ENCODE measurements around the gene SFSWAP.
"Not testable (repeated sequence)": the region's sequence is repeated elsewhere in the genome, so short reads cannot be mapped to it uniquely, and the experiment has no call there.

Gene SFSWAP

DNA sequence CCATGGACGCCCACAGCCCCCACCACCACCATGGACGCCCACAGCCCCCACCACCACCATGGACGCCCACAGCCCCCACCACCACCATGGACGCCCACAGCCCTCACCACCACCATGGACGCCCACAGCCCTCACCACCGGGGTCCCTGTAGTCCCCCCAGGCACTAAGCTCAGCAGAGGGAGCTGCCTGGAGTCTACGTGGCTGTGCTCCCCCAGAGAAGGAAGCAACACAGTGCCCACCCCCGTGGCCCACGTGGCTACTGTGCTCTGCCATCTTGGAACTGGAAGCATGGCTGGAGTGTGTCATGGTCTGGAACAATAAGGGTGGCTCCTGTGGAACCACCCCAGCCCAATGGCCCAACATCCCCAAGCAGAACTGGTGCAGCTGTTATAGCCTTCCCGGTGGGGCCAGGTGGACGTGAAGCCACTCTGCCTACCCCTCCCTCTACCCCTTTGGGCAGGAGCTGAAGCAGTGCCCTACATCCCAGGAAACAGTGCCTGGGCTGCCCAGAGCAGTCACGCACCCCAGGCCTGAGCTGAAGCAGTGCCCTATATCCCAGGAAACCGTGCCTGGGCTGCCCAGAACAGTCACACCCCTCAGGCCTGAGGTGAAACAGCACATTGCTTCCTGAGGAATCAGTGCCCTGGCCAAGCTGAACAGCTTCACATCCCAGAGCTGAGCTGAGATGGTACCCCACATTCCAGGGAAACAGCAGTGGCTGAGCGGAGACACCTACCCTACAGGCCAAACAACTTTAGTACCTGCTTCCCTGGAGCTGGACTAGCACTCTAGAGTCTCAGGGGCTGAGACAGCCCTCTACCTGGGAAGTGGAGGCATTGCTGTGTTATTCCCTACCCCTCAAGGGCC, 9.0 kb upstream of the SFSWAP start:
- no peak for DNase-seq (ENCODE audit: low read depth in 1 of 2, low spot score in 1 of 2)

DNA sequence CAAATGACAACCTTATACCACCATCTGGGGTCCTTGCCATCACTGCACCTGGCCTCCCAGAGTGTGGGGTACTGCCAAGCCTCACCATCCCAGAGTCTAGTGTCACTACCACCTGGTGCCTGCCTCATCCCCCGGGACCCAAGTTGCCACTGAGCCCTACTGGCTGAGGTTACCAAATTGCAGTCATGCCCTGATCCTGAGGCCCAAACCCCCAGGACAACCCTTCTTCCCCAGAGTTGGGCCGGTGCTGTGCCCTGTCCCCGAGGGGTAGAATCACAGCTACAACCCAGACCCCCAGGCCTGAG, 8.4 kb upstream of the SFSWAP start:
- no peak for DNase-seq (ENCODE audit: low read depth in 1 of 2, low spot score in 1 of 2)

DNA sequence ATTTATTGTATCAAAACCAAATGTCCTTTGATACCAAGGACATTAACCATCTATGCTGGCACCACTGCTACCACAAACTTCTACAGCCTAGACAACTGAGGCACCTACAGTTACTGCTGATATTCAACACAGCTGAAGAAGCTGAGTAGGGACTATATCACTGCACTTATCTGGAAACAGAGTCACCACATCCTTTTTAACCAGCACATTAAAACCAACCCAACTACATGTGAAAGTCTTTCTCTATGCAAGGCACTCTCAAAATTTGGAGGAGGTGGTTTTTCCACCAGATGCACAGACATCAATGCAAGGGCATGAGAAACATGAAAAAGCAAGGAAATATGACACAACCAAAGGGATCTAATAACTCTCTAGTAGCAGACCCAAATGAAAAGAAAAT, 7.7 kb upstream of the SFSWAP start:
- no peak for DNase-seq (ENCODE audit: low read depth in 1 of 2, low spot score in 1 of 2)

DNA sequence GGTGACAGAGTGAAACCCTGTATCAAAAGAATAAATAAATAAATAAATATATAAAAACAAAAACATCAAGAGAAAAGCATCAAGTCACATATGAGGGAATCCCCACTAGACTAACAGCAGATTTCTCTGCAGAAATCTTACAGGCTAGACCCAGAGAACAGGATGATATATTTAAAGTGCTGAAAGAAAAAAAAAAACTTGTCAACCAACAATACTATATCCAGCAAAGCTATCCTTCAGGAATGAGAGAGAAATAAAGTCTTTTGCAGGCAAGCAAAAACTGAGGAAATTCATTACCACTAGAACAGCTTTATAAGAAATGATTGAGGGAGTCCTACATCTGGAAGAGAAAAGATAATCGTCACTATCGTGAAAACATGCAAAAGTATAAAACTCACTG, 6.4 kb upstream of the SFSWAP start:
- no peak for DNase-seq (ENCODE audit: low read depth in 1 of 2, low spot score in 1 of 2)

DNA sequence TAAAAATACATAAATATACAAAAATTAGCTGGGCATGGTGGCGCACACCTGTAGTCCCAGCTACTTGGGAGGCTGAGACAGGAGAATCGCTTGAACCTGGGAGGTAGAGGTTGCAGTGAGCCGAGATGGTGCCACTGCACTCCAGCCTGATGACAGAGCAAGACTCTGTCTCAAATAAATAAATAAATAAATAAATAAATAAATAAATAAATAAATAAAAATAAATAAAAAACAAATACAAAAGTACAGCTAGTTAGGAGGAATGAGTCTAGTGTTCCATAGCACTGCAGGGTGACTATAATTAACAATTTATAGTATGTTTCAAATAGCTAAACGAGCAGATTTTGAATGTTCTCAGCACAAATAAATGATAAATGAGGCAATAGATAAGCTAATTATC, 4.2 kb upstream of the SFSWAP start:
- not testable (repeated sequence) for DNase-seq (ENCODE audit: low read depth in 1 of 2, low spot score in 1 of 2)

DNA sequence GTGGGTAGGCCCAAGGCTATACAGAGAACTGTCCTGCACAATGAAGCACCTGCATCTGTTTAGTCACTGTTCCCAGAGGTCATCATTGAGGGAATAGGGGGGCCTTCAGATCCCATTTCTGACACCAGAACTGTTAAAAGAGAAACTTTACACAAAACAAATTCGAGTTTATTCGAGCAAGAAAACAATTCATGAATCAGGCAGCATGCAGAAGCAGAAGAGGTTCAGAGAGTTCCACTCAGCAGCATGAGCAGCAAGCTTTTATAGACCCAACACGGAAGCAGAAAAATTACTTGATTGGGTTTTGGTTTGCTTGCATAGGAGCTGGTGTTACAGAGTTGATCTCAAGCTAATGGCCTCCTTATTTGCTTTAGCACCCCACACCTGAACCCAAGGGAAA, 1.7 kb upstream of the SFSWAP start:
- no peak for DNase-seq (ENCODE audit: low read depth in 1 of 2, low spot score in 1 of 2)

DNA sequence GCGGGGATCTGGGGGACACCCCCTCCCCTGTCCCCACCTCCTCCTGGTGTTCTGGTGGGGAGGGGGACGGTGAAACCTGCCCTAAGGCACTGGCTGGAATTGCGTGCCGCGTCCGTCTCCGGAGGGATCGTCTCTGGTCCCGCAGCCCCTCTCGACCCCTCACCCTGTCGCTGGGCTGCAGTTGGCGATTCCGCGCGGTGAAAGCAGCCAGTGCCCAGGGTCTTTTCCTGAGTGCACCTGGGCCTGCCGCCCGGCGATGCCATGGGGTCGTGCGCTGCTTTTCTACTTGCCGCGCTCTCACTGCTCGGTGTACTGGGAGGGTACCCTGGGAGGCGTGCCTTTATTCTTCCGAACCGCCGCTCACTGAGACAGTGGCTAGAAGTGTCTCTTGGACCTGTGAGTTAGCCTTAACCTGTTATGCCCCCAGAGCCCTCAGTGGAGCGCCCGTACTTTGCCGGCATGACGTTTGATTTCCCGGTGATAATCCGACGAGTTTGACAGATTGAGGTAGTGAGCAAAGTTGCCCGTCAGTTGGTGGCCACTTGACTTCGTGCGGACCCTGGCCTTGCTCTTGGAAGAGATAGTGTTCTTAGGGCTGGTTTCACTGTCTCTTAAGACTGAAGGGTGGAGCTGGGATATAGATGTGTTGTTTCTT, 788 bp downstream of the SFSWAP start:
- no peak for DNase-seq (ENCODE audit: low read depth in 1 of 2, low spot score in 1 of 2)

DNA sequence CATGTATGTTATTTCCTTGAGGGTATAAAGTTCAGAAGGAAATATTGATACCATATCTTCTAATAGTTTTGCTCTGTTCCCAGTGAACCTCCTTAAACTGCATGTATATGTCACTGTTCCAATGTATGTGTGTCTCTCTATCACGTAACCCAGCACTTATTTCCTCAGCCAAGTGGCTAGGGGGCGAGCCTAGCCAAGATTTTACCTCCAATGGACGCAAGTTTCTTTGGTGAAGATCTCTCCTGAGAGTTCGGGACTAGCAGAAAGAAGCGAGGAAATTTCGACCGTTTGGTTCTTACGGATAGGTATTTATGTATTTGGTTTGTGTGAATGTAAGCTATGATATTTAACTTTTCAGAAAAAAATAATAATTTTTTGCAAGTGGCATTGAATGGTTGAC, 2.5 kb downstream of the SFSWAP start:
- DNase-seq (ENCODE audit: low read depth in 1 of 2, low spot score in 1 of 2), result no peak

DNA sequence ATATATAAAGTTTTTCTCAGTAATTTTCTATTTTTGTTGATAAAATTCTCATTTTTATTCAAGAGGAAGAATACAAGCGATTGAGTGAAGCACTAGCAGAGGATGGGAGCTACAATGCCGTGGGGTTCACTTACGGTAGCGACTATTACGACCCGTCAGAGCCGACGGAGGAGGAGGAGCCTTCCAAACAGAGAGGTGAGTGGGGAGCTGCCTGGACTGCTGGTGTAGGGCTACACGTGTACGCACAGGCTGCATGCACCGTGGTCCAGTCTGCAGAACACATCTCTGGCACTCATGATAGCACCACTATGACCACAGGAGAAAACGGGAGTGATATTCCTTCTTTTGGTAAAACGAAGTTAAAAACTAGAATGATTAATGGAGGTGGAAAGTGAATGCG, 3.9 kb downstream of the SFSWAP start:
- DNase-seq (ENCODE audit: low read depth in 1 of 2, low spot score in 1 of 2), result no peak

DNA sequence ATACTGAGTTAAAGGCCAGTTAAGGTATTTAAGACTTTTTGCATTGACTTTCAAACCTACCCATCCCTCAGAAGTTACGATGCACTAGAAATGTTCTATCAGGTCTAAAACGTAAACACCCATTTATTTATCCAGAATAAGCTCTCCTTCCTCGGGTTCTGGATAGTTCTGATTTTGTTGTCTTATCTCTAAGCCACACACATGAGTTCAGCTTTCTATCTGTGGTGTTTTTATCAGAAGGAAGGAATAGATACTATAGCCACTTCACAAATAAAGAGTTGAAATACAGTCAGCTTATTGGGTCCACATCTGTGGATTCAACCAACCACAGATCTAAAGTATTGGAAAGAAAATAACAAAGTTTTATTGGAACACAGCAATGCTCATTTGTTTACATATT, 5.4 kb downstream of the SFSWAP start:
- no peak for DNase-seq (ENCODE audit: low read depth in 1 of 2, low spot score in 1 of 2)

DNA sequence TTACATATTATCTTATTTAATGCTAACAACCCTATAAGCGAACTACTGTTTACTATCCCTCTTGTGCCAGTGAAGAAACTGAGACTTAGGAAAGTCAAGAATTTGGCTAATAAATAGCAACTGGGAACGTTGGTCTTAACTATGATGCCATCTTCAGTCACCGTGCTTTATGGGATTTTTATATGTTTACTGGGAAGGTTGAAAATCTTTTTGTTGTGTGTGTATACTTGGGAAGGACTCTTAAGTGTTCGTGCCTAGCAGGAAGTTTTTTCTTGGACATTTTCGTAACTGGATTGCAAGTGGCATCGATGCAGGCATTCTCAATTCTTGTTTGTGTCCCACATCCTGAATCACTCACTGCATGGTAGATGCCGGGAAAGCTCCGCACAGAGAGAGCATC, 9.4 kb downstream of the SFSWAP start:
- no peak for DNase-seq (ENCODE audit: low read depth in 1 of 2, low spot score in 1 of 2)

DNA sequence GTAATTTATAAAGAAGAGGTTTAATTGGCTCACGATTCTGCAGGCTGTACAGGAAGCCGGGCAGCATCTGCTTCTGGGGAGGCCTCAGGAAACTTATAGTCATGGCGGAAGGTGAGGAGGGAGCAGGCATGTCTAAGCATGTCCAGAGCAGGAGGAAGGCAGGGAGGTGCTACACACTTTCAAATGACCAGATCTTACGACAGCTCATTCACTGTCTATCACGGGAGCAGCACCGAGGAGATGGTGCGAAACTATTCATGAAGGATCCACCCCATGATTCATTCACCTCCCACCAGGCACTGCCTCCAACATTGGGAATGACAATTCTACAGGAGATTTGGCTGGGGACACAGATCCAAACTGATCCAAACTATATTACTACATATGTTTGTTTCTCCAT, 10.0 kb downstream of the SFSWAP start:
- DNase-seq (ENCODE audit: low read depth in 1 of 2, low spot score in 1 of 2), result no peak

DNA sequence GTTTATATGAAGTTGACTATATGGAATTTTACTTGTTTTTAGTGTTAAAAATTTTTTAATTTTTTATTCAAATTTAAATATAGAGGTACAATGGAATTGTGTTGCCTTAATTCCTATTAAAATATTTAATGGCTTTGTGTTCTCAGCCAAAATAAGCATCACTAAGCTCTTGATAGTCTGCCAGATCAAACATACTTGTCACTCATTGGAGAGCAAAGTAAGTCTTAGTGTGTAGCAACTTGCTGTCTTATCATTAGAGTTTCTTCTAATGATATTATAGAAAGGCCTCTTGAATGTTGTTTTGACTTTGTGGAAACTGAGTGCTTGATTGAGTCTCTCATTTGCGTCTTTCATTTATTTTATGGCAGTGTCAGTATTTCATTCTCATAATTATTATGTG, 10.7 kb downstream of the SFSWAP start:
- DNase-seq (ENCODE audit: low read depth in 1 of 2, low spot score in 1 of 2), result no peak

DNA sequence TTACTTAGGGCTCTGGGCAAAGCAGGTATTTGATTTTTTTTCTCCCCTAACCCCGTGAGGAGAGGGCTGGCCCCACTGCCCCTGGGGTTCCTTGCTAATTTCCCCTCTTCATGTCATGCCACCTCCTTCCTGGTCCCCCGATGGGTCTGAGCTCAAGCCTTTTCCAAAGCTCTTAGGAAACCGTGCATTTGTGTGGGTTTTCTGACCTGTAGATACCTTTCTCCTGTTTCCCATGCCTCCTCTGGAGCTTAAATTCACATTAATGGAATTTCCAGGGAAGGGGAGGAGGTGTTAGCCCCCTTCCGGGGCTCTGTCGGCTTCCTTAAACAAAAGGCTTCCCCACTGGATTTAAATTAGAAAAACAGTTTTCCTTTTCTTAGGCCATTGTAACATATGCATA, 12.6 kb downstream of the SFSWAP start:
- DNase-seq (ENCODE audit: low read depth in 1 of 2, low spot score in 1 of 2), result no peak

DNA sequence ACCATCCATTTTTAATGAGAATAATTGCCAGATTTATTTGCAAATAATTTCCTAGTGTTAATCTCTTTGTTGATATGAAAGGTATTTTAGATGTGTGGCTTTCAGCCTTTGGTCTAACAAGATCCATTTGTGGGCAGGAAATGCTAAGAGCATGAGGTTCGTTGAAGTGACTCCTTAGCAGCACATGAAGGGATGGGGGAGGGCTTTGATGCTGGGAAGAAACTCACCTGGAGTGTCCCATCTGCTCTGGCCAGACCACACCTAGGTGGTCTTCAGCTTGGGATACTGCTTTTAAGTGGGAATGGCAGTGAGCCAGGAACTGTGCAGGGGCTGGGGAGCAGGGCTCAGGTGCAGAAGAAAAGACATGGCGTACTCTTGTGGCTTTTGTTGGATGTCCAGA, 13.6 kb downstream of the SFSWAP start:
- no peak for DNase-seq (ENCODE audit: low read depth in 1 of 2, low spot score in 1 of 2)

DNA sequence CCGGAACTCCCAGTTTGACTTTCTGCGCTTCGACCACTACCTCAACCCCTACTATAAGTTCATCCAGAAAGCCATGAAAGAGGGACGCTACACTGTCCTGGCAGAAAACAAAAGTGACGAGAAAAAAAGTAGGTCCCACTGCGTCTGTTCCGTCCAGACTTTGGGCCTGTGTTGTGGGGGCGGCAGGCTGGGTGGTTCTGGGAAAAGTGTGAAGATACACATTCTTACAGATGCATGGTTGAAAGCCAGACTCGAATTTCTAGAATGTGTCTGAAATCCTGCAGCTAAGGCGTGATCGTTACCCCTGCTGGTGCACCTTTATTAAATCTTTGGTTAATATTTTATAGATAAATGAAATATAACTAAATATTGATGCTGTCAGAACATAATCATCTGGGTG, 14.6 kb downstream of the SFSWAP start:
- no peak for DNase-seq (ENCODE audit: low read depth in 1 of 2, low spot score in 1 of 2)

DNA sequence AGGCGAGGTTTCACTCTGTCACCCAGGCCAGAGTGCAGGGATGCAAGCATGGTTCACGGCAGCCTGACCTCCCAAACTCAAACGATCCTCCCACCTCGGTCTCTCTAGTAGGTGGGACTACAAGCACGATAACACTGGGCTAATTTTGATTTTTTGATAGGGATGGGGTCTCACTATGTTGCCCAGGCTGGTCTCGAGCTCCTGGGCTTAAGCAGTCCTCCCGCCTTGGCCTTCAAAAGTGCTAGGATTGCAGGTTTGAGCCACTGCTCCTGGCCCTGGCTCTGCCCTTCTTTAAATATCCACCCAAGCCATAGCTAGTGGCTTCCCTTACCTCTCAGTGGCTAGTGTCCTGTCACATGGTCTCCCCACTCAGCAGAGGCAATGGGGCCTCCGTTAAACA, 17.8 kb downstream of the SFSWAP start:
- no peak for DNase-seq (ENCODE audit: low read depth in 1 of 2, low spot score in 1 of 2)

DNA sequence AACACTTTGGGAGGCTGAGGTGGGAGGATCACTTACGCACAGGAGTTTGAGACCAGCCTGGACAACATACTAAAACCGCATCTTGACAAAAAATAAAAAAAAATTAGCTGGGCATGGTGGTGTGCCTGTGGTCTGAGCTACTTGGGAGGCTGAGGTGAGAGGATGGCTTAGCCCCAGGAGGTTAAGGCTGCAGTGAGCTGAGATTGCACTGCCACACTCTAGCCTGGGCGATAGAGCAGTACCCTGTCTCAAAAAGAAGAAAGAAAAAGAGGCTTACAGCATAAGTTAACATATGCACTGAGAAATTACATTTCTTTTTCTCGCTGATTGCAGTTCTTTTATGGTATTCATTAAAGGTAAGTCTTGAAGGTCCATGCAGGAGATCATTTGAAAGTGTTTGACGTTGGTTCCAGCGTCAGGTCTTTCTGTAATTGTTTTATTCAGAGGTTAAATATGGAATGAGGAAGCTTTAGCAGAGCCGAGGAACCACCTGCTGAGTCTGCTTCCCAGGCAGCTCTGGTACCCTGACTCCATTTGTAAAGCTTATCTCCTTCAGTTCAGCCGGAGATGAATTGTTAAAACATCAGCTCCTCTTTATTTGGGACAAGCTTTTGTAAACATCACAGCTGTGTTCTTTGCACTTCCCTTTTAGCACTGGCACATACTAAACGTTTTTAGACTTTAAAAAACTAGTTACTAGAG, 18.5 kb downstream of the SFSWAP start:
- DNase-seq (ENCODE audit: low read depth in 1 of 2, low spot score in 1 of 2), result no peak

DNA sequence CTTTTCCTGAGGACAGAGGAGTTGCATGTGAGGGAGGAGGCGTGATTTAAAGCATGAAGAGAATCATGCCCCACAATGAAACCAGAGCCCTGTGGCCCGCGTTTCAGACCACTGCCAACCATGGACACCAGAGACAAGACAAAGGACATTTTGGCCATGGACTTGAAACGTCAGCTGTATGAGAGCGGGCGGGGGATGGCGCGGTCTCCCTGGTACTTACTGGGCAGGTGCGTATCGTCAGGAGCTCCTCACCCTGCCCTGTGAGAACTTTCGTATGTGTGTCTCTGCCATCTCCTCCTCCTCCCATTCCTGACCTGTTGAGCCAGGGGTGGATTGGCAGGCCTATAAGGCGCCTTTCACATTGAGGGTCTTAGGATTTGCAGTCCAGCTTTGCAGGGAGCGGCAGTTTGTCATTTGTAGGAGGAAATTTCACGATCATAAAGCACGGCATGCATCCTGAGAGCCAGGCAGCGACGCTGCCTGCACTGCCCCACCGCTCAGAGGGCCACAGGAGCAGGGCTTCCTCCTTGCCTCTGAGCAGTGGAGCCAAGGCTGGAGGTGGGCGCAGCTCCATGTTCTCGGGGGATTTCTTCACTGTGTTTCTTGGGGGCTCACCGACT, 22.2 kb downstream of the SFSWAP start:
- no peak for DNase-seq (ENCODE audit: low read depth in 1 of 2, low spot score in 1 of 2)

DNA sequence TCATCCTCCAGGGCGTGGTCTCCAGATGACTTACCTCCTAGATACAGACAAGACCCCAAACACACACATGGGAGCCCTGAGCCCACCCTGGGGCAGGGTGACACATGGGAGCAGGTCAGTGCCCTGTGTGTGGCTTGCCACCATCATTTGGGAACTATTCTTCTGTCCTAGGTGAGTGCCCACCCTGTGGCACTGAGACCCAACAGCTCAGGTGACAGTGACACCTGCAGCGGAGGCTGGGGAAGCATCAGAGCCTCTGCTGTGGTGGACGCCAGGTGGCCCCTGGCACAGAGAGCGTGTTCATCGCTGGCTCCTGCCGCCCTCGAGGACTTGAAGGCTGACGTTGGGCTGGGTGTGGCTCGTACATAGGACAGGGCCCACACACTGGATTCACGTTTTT, 23.0 kb downstream of the SFSWAP start:
- no peak for DNase-seq (ENCODE audit: low read depth in 1 of 2, low spot score in 1 of 2)

DNA sequence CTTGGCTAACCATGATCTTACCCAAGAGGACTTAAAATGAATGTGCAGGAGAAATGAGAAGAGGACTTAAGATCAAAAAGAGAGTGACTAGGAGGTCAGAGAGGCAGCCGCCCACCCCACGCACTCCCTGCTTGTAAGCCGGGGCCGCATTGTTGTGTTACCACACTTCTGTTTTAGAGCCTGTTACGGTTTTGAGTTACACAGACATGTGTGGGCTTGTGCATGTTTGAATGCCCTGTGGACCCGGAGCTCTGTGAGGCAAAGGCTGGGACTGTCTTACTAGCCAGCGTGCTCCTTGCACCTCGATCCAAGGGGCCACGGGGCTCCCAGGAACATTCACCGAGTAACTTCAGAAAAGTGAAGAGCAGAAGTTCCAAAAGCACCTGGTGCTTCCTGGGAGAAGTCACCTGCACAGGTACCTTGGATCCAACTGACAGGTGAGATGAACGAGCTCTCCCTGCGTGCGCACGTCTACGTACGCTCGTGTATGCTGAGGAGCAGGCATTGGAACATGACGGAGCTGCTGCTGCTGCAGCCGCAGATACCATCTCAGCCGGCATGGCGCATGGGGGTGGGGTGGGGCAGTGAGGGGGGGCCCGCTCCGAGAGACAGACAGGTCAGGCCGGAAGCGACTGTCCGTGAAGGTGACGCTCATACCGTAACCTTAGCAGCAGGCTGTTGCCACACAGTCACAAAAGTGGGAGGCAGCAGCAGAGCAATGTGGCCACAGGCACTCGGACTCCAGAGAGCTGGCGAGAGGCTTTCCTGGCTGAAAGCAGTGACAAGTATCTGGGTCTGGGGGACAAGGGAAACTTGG, 23.7 kb downstream of the SFSWAP start:
- no peak for DNase-seq (ENCODE audit: low read depth in 1 of 2, low spot score in 1 of 2)
